ENCODE data around the gene TMA7B. TPM values are rescaled to one million over a fixed set of nuclear protein-coding genes. Genes with fewer than 3 reads are reported as not detected.

TMA7B gene
- total RNA-seq, 4 donors from 2014 or later = not detected

- no peak overlapping the region for H3K27ac ChIP-seq
- no peaks in the 10 kb centered on the region for H3K4me1 ChIP-seq
- H3K36me3 ChIP-seq = no peaks in the 10 kb centered on the region
- ATAC-seq = no peak
- 62 to 78% methylated on average over 7 to 9 of the region's 9 CpGs for WGBS, 2 donors (ENCODE audit: low coverage in 1 of 2)
- no peaks in the 10 kb centered on the region for H3K9me3 ChIP-seq
- H3K27me3 ChIP-seq = peaks cover 18% of the 10 kb centered on the region
- H3K4me3 ChIP-seq = no peak overlapping the region
- no peak for TF ChIP-seq POLR2AphosphoS5 (IDR thresholded peaks at IDR 0.05)
- no peak for TF ChIP-seq CTCF (IDR thresholded peaks at IDR 0.05)
- TF ChIP-seq EP300 (IDR thresholded peaks at IDR 0.05) = no peak
- no peak for TF ChIP-seq POLR2A (IDR thresholded peaks at IDR 0.05)
Measured at GRCh38 chr22:39940757-39941305, 19.4 kb upstream of the TMA7B start.

GRCh38 chr22:39941601-39942000, 18.6 kb upstream of the TMA7B start:
- TF ChIP-seq CTCF (IDR thresholded peaks at IDR 0.05) (no peak), EP300 (IDR thresholded peaks at IDR 0.05) (no peak), POLR2AphosphoS5 (IDR thresholded peaks at IDR 0.05) (no peak), POLR2A (IDR thresholded peaks at IDR 0.05) (no peak)
- Histone ChIP-seq H3K36me3 (no peaks in the 10 kb centered on the region), H3K4me1 (no peaks in the 10 kb centered on the region), H3K27me3 (peaks cover 18% of the 10 kb centered on the region), H3K9me3 (no peaks in the 10 kb centered on the region), H3K27ac (no peak overlapping the region), H3K4me3 (no peak overlapping the region)
- ATAC-seq = no peak
- 89% methylated on average over 2 of the region's 2 CpGs; no CpG with 5 or more reads in 1 of the 2 donors for WGBS, 2 donors (ENCODE audit: low coverage in 1 of 2)

- no peak overlapping the region for H3K27ac ChIP-seq
- no peak for ATAC-seq
- H3K9me3 ChIP-seq = no peaks in the 10 kb centered on the region
- no peaks in the 10 kb centered on the region for H3K36me3 ChIP-seq
- WGBS, 2 donors (ENCODE audit: low coverage in 1 of 2) = 64 to 83% methylated on average over 3 to 8 of the region's 8 CpGs
- no peaks in the 10 kb centered on the region for H3K4me1 ChIP-seq
- peaks cover 13% of the 10 kb centered on the region for H3K27me3 ChIP-seq
- no peak for TF ChIP-seq POLR2A (IDR thresholded peaks at IDR 0.05)
- TF ChIP-seq CTCF (IDR thresholded peaks at IDR 0.05) = no peak
- no peak for TF ChIP-seq EP300 (IDR thresholded peaks at IDR 0.05)
- no peak for TF ChIP-seq POLR2AphosphoS5 (IDR thresholded peaks at IDR 0.05)
- no peak overlapping the region for H3K4me3 ChIP-seq
Measured at GRCh38 chr22:39942439-39943230, 17.6 kb upstream of the TMA7B start.

- no peak overlapping the region for H3K4me3 ChIP-seq
- H3K4me1 ChIP-seq = no peaks in the 10 kb centered on the region
- ATAC-seq = no peak
- H3K36me3 ChIP-seq = no peaks in the 10 kb centered on the region
- H3K27ac ChIP-seq = no peak overlapping the region
- peaks cover 9% of the 10 kb centered on the region for H3K27me3 ChIP-seq
- WGBS, 2 donors (ENCODE audit: low coverage in 1 of 2) = 100% methylated on average over 2 of the region's 5 CpGs; no CpG with 5 or more reads in 1 of the 2 donors
- no peaks in the 10 kb centered on the region for H3K9me3 ChIP-seq
- TF ChIP-seq EP300 (IDR thresholded peaks at IDR 0.05) (no peak), CTCF (IDR thresholded peaks at IDR 0.05) (no peak), POLR2A (IDR thresholded peaks at IDR 0.05) (no peak), POLR2AphosphoS5 (IDR thresholded peaks at IDR 0.05) (no peak)
Measured at GRCh38 chr22:39943337-39943736, 16.9 kb upstream of the TMA7B start.

Data from gastroesophageal sphincter (tissue), 4 donors.